Transverse colon (tissue), 4 donors: ENCODE data around the gene AFTPH. TPM values are rescaled to one million over a fixed set of nuclear protein-coding genes. Genes with fewer than 3 reads are reported as not detected.
A peak's percentile ranks its signal among the peaks of the same experiment; 100 is the strongest.

ENCODE experiments used
- DNase-seq: peaks from one replicate; pipeline ENCODE4 v3.0.0-alpha.2; 2019
- H3K27ac ChIP-seq, 4 donors: fragments of 200-600 bp; sonication (generic); 2 replicates each; pipeline ENCODE4 v1.5.1; 2016 to 2018; ENCODE audit warnings: inconsistent platforms in 4 of 4
- H3K27me3 ChIP-seq: fragments of 200-600 bp; sonication (generic); 2 replicates; pipeline ENCODE4 v1.5.1; 2017; ENCODE audit warnings: inconsistent platforms
- H3K36me3 ChIP-seq, 4 donors: fragments of 200-600 bp; sonication (generic); 2 replicates each; pipeline ENCODE4 v1.5.1; 2017 to 2019; ENCODE audit warnings: inconsistent platforms in 4 of 4
- H3K4me1 ChIP-seq, 4 donors: fragments of 200-600 bp; sonication (generic); 2 replicates each; pipeline ENCODE4 v1.5.1; 2017 to 2020; ENCODE audit warnings: inconsistent platforms in 4 of 4
- H3K4me3 ChIP-seq, 4 donors: fragments of 200-600 bp; sonication (generic); 1 replicate in 1 of 4; 2 replicates in 3 of 4; pipeline versions ENCODE4 v1.5.1 to v1.6.1; 2017 to 2019; ENCODE audit warnings: inconsistent platforms in 4 of 4
- H3K9me3 ChIP-seq, 2 donors: fragments of 200-600 bp; sonication (generic); 2 replicates each; pipeline ENCODE4 v1.5.1; 2017 to 2019; ENCODE audit warnings: inconsistent platforms in 2 of 2
- EP300 ChIP-seq: sonication (generic); formaldehyde crosslinking; IDR thresholded peaks from one replicate; pipeline ENCODE4 v1.6.1; 2017; ENCODE audit warnings: antibody characterized with exemption, low read depth
- POLR2A ChIP-seq: fragments of 450-650 bp; IDR thresholded peaks from one replicate; pipeline ENCODE4 v1.6.1; 2016; ENCODE audit warnings: antibody characterized with exemption, mild to moderate bottlenecking, moderate library complexity
- POLR2AphosphoS5 ChIP-seq, 3 donors: sonication (generic); formaldehyde crosslinking; IDR thresholded peaks; one replicate each; pipeline ENCODE4 v1.6.1; 2016; ENCODE audit warnings: antibody characterized with exemption in 3 of 3
- WGBS, 2 donors: methylation state at CpG; one replicate each; pipeline ENCODE4 v1.1.5; 2018; ENCODE audit warnings: low coverage in 1 of 2; 5-methylcytosine and 5-hydroxymethylcytosine counted together
- in situ Hi-C, 4 donors: fragments of 200-750 bp; cut with MboI; loops; one replicate each; pipeline versions ENCODE4 v1.15.0 to v1.15.1; 2017; ENCODE audit warnings: low sequenced_read_pairs in 3 of 4, low pct_ligation_motif_present in 1 of 4, low pct_unique_long_range_greater_than_20kb in 1 of 4
- intact Hi-C: fragments of 100-400 bp; cut with DNase I; formaldehyde crosslinking; loops from one replicate; pipeline ENCODE4 v1.15.1; 2023; ENCODE audit warnings: low total_unique reads
- total RNA-seq, 4 donors: library from RNA; depleted of rRNA; stranded (reverse); fragments of >200 nt; gene quantifications; one replicate each; pipeline ENCODE4 v1.1.0, GENCODE V29; 2016
- TF ChIP-seq, protein P1 (sequence below), 5 experiments: fragments of 200-600 bp in 3 of 5; fragments of 450-650 bp in 2 of 5; sonication (generic) in 3 of 5; IDR thresholded peaks; 1 replicate in 2 of 5; 2 replicates in 3 of 5; pipeline ENCODE4 v1.5.1; 2016 to 2017; ENCODE audit warnings: antibody characterized with exemption in 5 of 5, inconsistent platforms in 3 of 5, mild to moderate bottlenecking in 2 of 5, moderate library complexity in 1 of 5

Gene AFTPH
- total RNA-seq, 4 donors from 2014 or later, result 42.3 to 123 (median 70.2) TPM

DNA sequence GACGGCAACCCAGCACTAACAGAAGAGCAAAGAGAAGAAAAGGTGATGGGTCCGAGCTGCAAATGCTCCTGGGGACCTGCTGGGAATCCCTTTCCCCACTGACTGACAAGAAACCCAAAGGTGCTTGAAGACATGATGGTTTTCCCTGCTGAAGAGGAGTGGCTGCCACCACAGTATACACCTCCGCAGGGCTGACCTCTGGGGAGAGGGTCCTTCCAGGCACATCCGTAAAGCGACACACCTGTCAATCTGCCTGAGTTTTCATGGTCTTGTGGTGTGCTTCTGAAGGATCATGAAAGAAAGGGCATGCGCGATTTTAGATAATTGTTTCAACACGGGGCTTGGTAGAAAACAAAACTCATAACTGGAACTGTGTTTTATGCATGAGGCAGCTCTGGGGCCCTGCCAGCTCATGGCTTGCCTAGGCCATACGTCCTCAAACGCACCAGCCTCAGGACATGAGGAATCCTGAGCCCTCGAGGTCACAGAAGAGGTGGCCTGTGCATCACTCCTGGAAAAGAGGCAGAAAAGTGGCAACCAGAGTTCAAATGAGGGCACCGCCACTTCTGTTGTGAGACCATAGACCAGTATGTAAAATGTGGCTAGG lies 77.8 kb downstream of the AFTPH start:
- no peak for DNase-seq
- 62 to 80% methylated on average over 8 to 12 of the region's 12 CpGs for WGBS, 2 donors
- Histone ChIP-seq H3K27me3 (no peaks in the 10 kb centered on the region), H3K36me3 (no peaks in the 10 kb centered on the region), H3K9me3 (no peaks in the 10 kb centered on the region), H3K4me3 (no peak overlapping the region), H3K4me1 (peaks cover 4 to 56% (median 28%) of the 10 kb centered on the region in 4 donors), H3K27ac (peak overlapping the region in 1 of 4 donors; percentile 66)
- intact Hi-C loops, result no loop called here
- in situ Hi-C loops, result loop anchor here in 1 of 4 donors (10.0 kb wide), 1 partner anchor 263 kb away; no protein-coding TSS in a partner anchor
- TF ChIP-seq POLR2AphosphoS5 (IDR thresholded peaks at IDR 0.05) (no peak), POLR2A (no peak), EP300 (no peak)
- TF ChIP-seq, protein P1, sequence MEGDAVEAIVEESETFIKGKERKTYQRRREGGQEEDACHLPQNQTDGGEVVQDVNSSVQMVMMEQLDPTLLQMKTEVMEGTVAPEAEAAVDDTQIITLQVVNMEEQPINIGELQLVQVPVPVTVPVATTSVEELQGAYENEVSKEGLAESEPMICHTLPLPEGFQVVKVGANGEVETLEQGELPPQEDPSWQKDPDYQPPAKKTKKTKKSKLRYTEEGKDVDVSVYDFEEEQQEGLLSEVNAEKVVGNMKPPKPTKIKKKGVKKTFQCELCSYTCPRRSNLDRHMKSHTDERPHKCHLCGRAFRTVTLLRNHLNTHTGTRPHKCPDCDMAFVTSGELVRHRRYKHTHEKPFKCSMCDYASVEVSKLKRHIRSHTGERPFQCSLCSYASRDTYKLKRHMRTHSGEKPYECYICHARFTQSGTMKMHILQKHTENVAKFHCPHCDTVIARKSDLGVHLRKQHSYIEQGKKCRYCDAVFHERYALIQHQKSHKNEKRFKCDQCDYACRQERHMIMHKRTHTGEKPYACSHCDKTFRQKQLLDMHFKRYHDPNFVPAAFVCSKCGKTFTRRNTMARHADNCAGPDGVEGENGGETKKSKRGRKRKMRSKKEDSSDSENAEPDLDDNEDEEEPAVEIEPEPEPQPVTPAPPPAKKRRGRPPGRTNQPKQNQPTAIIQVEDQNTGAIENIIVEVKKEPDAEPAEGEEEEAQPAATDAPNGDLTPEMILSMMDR (IDR thresholded peaks at IDR 0.05), result no peak

DNA sequence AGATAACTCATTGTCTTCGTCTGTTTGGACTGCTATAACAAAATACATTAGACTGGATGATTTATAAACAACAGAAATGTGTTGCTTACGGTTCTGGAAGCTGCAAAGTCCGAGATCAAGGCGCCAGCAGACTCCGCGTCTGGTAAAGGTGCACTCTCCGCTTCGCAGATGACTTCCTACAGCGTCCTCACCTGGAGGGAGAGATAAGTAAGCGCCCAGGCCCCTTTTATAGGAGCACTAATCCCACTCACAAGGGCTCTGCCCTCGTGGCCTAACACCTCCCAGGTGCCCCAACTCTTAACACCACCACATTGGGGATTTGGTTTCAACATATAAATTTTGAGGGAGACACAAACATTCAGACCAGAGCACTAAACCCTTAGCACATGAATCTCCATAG lies 78.3 kb downstream of the AFTPH start:
- TF ChIP-seq EP300, result no peak
- TF ChIP-seq, protein P1 (IDR thresholded peaks at IDR 0.05), result no peak
- TF ChIP-seq POLR2AphosphoS5 (IDR thresholded peaks at IDR 0.05), result no peak
- TF ChIP-seq POLR2A, result no peak
- Histone ChIP-seq H3K27ac (no peak overlapping the region), H3K27me3 (no peaks in the 10 kb centered on the region), H3K4me1 (peaks cover 4 to 62% (median 33%) of the 10 kb centered on the region in 4 donors), H3K36me3 (no peaks in the 10 kb centered on the region), H3K9me3 (no peaks in the 10 kb centered on the region), H3K4me3 (no peak overlapping the region)
- no peak for DNase-seq
- in situ Hi-C loops, result loop anchor here in 1 of 4 donors (10.0 kb wide), 1 partner anchor 262 kb away; no protein-coding TSS in a partner anchor
- intact Hi-C loops, result no loop called here
- 71 to 89% methylated on average over 1 to 11 of the region's 11 CpGs for WGBS, 2 donors

DNA sequence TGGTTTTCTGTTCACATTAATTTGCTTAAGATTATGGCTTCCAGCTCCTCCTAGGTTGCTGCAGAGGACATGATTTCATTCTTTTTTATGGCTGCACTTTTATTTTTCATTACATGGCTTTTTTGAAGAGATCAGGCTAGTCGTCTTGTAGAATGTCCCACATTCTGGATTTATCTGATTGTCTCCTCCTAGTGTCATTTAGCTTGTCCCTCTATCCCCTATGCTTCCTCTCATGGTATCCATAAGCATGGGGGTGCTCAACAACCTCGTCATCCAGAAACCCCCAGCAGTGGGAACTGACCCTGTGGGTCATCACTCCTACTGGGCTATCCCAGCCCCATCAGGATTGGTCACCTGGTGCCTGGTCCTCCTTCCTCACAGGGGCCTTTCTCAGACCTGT lies 80.0 kb downstream of the AFTPH start:
- DNase-seq, result no peak
- Histone ChIP-seq H3K4me1 (peaks cover 4 to 76% (median 49%) of the 10 kb centered on the region in 4 donors), H3K27me3 (no peaks in the 10 kb centered on the region), H3K4me3 (no peak overlapping the region), H3K9me3 (no peaks in the 10 kb centered on the region), H3K36me3 (no peaks in the 10 kb centered on the region), H3K27ac (no peak overlapping the region)
- no peak for TF ChIP-seq EP300
- TF ChIP-seq, protein P1 (IDR thresholded peaks at IDR 0.05), result no peak
- no peak for TF ChIP-seq POLR2AphosphoS5 (IDR thresholded peaks at IDR 0.05)
- TF ChIP-seq POLR2A, result no peak
- in situ Hi-C loops (loop anchor here in 1 of 4 donors (10.0 kb wide), 1 partner anchor 261 kb away; no protein-coding TSS in a partner anchor), intact Hi-C loops (no loop called here)
- WGBS, 2 donors, result 86 to 97% methylated on average over 1 to 2 of the region's 2 CpGs

DNA sequence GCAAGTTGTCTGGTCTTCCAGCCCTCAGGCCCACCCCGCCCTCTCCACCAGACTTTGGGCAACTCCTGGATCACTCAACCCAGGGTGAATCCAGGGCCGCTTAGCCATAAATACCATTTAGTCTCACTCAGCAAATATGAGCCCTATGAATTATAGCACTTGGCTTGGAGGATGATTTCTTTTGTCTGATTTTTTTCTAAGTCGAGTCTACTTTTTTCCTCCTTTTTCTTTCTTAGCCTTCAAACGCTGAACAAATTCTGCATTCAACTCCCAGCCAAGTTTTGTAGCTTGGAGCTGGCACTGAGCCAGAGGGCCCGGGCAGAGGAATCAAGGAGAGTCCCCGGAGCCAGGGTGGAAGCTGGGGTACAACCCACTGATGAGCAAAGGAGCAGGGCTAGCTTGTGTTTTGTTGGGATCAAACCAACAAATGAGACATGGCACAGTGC lies 80.9 kb downstream of the AFTPH start:
- Histone ChIP-seq H3K27me3 (no peaks in the 10 kb centered on the region), H3K9me3 (no peaks in the 10 kb centered on the region), H3K4me1 (peaks cover 4 to 71% (median 44%) of the 10 kb centered on the region in 4 donors), H3K4me3 (no peak overlapping the region), H3K36me3 (no peaks in the 10 kb centered on the region), H3K27ac (peak overlapping the region in 1 of 4 donors; percentile 75)
- in situ Hi-C loops, result loop anchor here in 1 of 4 donors (10.0 kb wide), 1 partner anchor 260 kb away; no protein-coding TSS in a partner anchor
- intact Hi-C loops, result loop anchor here (5.0 kb wide), 1 partner anchor 262 kb away; no protein-coding TSS in a partner anchor
- DNase-seq, result no peak
- 40 to 47% methylated on average over 1 to 6 of the region's 6 CpGs for WGBS, 2 donors
- TF ChIP-seq POLR2A (no peak), EP300 (no peak), POLR2AphosphoS5 (IDR thresholded peaks at IDR 0.05) (peak in 1 of 3 donors; percentile 37)
